ENCODE data around the gene ATP1A2.

DNA sequence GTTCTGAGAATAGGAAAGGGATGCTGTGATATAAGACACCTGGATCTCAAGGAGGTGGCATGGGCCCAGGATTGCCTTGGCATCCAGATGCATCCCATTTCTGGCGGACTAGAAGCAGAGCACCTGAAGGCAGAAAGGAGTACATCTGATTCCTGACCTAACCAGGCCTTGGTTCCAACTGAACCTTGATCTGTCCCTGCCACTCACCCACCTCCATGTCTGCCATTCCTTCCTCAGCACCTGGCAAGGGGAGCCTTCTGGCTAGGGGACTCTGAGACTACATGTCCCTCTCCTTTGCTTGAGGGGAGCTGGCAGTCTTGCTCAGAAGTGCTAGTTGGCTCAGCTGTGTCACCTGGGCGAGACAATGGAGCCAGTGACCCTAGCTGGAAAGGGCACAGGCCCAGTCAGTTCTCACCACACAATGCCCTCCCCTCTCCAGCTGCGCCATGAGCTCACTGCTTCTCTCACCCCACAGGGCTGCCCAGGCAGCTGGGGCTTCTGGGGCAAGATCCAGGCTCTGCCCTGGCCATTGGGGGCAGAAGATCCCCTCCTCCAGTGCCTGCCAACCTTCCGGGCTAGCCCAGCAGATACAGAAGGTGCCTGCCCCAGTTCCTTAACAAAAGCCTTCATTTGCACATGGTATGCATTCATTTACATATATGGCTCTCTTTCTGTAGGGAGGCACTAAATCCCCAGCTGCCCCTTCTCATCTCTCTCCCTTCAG lies 20.0 kb upstream of the ATP1A2 start:
- TF ChIP-seq CTCF (IDR thresholded peaks at IDR 0.05; ENCODE audit: low read length) (no peak), EZH2 (IDR thresholded peaks at IDR 0.05; ENCODE audit: borderline replicate concordance, low read length) (no peak)
